ENCODE results near the gene DR1. TPM values are rescaled to one million over a fixed set of nuclear protein-coding genes. Genes with fewer than 3 reads are reported as not detected.
"Not testable (repeated sequence)": the region's sequence is repeated elsewhere in the genome, so short reads cannot be mapped to it uniquely, and the experiment has no call there.

DR1 gene
- total RNA-seq, 1 donor from 2014 or later: 50.1 TPM

DNA sequence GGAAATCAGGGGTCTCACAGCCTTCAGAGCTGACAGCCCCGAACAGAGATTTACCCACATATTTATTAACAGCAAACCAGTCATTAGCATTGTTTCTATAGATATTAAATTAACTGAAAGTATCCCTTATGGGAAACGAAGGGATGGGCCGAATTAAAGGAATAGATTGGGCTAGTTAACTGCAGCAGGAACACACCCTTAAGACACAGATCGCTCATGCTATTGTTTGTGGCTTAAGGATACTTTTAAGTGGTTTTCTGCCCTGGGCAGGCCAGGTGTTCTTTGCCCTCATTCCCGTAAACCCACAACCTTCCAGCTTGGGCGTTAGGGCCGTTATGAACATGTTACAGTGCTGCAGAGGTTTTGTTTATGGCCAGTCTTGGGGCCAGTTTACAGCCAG, 40.6 kb downstream of the DR1 start:
- DNase-seq (ENCODE audit: low spot score): not testable (repeated sequence)

GRCh38 chr1:93394514-93394913, 48.8 kb downstream of the DR1 start:
- no peak for DNase-seq (ENCODE audit: low spot score)

GRCh38 chr1:93395195-93395594, 49.5 kb downstream of the DR1 start:
- DNase-seq (ENCODE audit: low spot score): no peak

DNA sequence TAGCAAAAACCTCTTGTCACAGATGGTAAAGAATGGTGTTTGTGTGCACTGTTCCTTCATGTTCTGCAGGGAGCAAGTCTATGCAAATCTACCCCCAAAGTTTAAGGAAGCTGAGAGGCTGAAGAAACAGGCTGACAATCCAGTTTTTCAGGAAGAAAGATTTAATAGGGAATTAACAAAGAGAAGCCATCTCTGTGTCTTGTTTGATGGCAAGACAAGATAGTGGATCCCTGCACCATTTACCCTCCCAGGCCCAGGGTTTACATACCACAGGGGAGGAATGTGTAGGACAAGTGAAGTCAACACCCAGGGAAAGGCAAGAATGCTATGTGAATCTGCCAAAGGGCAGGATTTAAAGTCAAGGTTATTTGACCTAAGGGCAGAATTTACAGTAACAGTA, 54.1 kb downstream of the DR1 start:
- no peak for DNase-seq (ENCODE audit: low spot score)

- no peak for DNase-seq (ENCODE audit: low spot score)
Measured at GRCh38 chr1:93408203-93408602, 62.5 kb downstream of the DR1 start.

DNA sequence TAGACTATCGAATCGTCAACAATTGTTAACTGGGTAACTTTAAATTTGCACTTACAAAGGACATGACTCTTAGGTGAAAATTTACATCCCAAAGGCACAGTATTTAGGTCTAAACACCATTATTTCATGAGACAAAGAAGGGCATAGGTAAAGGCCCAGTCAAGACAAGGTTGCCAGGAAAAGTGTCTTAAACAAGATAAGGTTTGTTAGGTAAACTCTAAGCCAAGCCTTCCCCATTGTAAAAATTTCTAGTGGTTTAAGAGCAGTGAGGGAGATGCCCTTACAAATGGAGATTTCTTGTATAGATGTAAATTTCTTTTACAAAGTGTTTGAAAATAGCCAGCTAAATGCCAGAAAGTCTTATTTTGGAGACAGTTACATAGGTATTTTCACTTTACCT, 65.3 kb downstream of the DR1 start:
- DNase-seq (ENCODE audit: low spot score): no peak

DNA sequence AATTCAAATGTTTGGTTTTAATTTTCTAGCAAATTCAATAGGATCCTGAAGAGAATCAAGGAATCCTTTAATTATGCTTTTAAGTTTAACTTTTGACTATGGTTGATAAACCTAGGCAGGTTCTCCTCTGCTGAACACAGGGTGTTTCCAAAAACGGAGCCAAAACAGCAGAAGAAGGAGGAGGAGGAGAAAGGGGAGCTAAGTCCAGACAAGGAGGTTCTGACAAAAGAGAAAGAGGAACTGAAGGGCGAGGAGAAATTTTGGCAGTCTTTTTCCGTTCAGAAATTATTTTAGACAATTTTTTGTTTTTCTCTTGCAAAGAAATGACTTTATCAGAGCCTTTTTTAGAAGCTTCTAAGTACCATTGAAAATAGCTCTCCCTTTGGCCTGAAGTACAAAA, 69.0 kb downstream of the DR1 start:
- DNase-seq (ENCODE audit: low spot score): no peak

DNA sequence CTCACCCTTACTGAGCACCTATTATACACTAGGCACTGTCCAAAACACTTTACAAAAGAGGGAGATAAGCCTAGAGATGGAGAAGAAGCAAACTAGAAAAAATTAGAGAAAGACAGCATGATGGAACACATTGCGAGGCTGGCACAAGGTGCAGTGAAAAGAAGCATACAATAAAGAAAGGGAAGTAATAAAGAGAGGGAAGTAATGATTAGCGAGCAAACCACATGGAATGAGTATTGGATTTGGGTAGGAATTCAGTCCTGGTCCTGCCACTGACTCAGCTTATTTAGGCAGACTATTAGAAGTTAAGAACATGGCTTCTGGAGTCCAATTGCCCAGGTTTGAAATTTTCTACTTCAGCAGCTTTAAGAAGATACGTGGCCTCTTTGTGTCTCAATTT, 69.6 kb downstream of the DR1 start:
- no peak for DNase-seq (ENCODE audit: low spot score)

DNA sequence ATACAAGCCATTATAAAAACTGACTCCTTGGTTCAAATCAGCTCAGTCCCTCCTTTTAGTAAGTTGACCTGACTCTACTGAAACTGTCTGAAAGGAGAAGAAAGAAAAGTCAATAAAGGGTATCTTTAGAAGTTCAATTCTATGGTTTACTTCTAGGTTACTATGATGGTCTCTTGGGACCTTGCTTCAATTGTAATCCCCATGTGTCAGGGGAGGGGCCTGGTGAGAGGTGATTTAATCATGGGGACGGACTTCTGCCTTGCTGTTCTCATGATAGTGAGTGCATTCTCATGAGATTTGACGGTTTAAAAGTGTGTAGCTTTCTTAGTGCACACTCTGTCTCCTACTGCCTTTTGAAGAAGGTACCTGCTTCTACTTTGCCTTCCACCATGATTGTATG, 70.5 kb downstream of the DR1 start:
- no peak for DNase-seq (ENCODE audit: low spot score)

Other genes starting within 250 kb of the DR1 start
- 44.6 TPM for gene TMED5, start 165.5 kb upstream of the DR1 start, total RNA-seq
- 3.8 TPM for gene CCDC18, start 165.2 kb upstream of the DR1 start, total RNA-seq
- 53.2 TPM for gene FNBP1L, start 102.2 kb downstream of the DR1 start, total RNA-seq